MCF 10A (cell line): Measurements from ENCODE around the gene SLC49A4. TPM values are rescaled to one million over a fixed set of nuclear protein-coding genes. Genes with fewer than 3 reads are reported as not detected.

ENCODE experiments used
- BruUV-seq: library from RNA; stranded (reverse); fragments of 400-500 nt; replicated peaks from 2 replicates; lab custom pipeline; 2021; lab: Mats Ljungman, UMichigan
- CTCF ChIA-PET: fragments of 300-600 bp; sonication (Branson Sonifier 250); formaldehyde crosslinking; extraction: SDS; loops from one replicate; lab custom pipeline; 2021; ENCODE audit warnings: antibody characterized with exemption, inconsistent platforms; lab: Yijun Ruan, JAX
- POLR2A ChIA-PET: fragments of 300-600, 350-650 bp; sonication (Branson Sonifier 250); formaldehyde crosslinking; extraction: SDS; loops from one replicate; lab custom pipeline; 2020; ENCODE audit warnings: antibody characterized with exemption, inconsistent platforms; lab: Yijun Ruan, JAX
- DNase-seq: peaks from one replicate; pipeline ENCODE4 v3.0.0-alpha.2; 2018; ENCODE audit not compliant: unreplicated experiment
- H3K27ac Mint-ChIP-seq: one replicate; pipeline ENCODE4 v1.8.0; 2022; ENCODE audit warnings: mild to moderate bottlenecking, low read depth, mixed read lengths; ENCODE audit not compliant: unreplicated experiment
- H3K27me3 Mint-ChIP-seq: one replicate; pipeline ENCODE4 v1.8.0; 2022; ENCODE audit warnings: mixed read lengths; ENCODE audit not compliant: insufficient read depth, unreplicated experiment
- H3K36me3 Mint-ChIP-seq: one replicate; pipeline ENCODE4 v1.8.0; 2022; ENCODE audit warnings: mild to moderate bottlenecking, moderate library complexity, mixed read lengths; ENCODE audit not compliant: insufficient read depth, unreplicated experiment
- H3K4me1 Mint-ChIP-seq: one replicate; pipeline ENCODE4 v1.8.0; 2022; ENCODE audit warnings: mixed read lengths; ENCODE audit not compliant: insufficient read depth, unreplicated experiment
- H3K4me3 Mint-ChIP-seq: one replicate; pipeline ENCODE4 v1.8.0; 2022; ENCODE audit warnings: mild to moderate bottlenecking, moderate library complexity, mixed read lengths; ENCODE audit not compliant: unreplicated experiment
- H3K9me3 Mint-ChIP-seq: one replicate; pipeline ENCODE4 v1.8.0; 2022; ENCODE audit warnings: mixed read lengths; ENCODE audit not compliant: unreplicated experiment
- intact Hi-C: fragments of 100-400 bp; cut with micrococcal nuclease; formaldehyde crosslinking; loops from 2 replicates; pipeline ENCODE4 v1.14.1; 2022
- total RNA-seq: library from RNA; stranded (reverse); gene quantifications from 2 replicates; pipeline ENCODE4 v1.2.3, GENCODE V29; 2022
- TF ChIP-seq, protein P1 (sequence below): fragments of 200-600 bp; IDR thresholded peaks from one replicate; pipeline ENCODE4 v1.8.0; 2022; ENCODE audit warnings: antibody characterized with exemption, mild to moderate bottlenecking; ENCODE audit not compliant: unreplicated experiment

SLC49A4 gene
- total RNA-seq, 1 experiment from 2014 or later = 11.4 TPM

DNA sequence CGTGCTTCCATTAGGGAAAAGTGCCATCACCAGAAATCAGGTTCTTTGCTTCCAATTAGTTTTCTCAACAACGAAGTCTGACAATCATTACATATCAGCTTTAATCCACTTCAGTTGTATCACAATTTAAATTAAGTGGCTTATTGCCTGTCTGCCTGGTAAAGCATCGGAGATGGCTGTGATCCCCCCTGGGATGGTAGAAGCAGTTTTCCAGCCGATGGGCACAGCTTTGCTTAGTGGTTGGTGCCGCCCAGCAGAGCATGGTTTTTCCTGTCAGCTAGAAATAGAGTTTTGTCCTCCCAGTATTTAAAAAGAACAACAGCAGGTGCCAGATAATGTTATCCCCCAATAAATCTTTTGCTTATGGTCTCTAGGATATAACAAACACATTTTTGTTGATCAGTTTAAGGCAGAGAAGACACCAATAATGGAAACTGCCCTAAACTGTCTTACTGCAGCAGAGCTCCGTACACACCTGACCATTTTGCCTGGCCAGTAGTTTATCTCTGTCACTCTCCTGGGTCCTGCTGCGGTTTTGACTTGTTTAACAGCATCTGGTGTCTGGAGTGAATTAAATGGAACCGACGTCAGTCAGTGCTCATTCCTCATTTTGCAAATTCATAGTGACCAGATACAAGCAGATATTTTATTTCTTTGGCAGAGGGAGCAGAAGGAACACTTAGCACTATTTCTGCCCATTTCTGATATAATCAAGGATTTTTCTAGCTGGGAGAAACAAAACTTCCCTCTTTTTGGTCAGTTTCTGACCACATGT, 79.1 kb downstream of the SLC49A4 start:
- ChIA-PET CTCF (interaction anchor here (0.6 kb wide), 1 partner anchor 61 kb away, joined by 4 read pairs; no protein-coding TSS in a partner anchor), POLR2A (no interaction called here)

DNA sequence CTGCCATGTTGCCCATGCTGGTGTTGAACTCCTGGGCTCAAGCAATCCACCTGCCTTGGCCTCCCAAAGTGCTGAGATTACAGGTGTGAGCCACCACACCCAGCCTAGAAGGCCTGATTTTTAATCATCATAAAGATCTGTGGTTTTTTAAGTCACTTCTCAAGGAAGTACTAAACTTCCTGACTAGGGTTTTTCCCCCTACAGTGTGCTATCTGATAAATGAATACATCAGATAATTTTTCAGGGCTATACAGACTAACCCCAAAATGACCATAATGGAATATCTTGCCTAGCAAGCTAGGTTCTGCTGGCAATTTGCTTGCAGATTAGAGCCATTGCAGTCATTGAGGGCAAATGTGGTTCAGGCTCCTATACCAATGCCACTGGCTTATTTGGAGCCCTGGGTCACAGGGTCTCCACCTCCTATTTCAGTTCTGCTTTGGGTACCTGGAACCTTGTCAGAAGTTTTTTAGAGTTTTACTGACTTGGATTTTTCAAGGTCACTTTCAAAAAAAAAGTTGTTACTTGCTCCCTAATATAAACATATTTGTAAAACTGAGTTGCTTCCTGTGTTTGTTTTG, 80.8 kb downstream of the SLC49A4 start:
- no peak overlapping the region for H3K27ac Mint-ChIP-seq
- intact Hi-C loops = no loop called here
- no peak overlapping the region for H3K4me3 Mint-ChIP-seq
- no peak for DNase-seq
- POLR2A ChIA-PET = interaction anchor here (0.6 to 0.7 kb wide), 2 partner anchors 15 to 70 kb away, joined by 3 to 4 read pairs; no protein-coding TSS in a partner anchor
- H3K4me1 Mint-ChIP-seq = no peaks in the 10 kb centered on the region
- no TSS peak for BruUV-seq
- TF ChIP-seq, protein P1, sequence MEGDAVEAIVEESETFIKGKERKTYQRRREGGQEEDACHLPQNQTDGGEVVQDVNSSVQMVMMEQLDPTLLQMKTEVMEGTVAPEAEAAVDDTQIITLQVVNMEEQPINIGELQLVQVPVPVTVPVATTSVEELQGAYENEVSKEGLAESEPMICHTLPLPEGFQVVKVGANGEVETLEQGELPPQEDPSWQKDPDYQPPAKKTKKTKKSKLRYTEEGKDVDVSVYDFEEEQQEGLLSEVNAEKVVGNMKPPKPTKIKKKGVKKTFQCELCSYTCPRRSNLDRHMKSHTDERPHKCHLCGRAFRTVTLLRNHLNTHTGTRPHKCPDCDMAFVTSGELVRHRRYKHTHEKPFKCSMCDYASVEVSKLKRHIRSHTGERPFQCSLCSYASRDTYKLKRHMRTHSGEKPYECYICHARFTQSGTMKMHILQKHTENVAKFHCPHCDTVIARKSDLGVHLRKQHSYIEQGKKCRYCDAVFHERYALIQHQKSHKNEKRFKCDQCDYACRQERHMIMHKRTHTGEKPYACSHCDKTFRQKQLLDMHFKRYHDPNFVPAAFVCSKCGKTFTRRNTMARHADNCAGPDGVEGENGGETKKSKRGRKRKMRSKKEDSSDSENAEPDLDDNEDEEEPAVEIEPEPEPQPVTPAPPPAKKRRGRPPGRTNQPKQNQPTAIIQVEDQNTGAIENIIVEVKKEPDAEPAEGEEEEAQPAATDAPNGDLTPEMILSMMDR = no peak
- peaks cover 25% of the 10 kb centered on the region for H3K36me3 Mint-ChIP-seq
- no peaks in the 10 kb centered on the region for H3K9me3 Mint-ChIP-seq
- CTCF ChIA-PET = no interaction called here
- no peaks in the 10 kb centered on the region for H3K27me3 Mint-ChIP-seq

More for the DNA sequence above, 79.1 kb downstream of the SLC49A4 start:
- DNase-seq = no peak
- Mint-ChIP-seq H3K36me3 (peaks cover 14% of the 10 kb centered on the region), H3K27me3 (no peaks in the 10 kb centered on the region), H3K4me3 (no peak overlapping the region), H3K9me3 (no peaks in the 10 kb centered on the region), H3K4me1 (no peaks in the 10 kb centered on the region), H3K27ac (no peak overlapping the region)
- intact Hi-C loops = no loop called here
- BruUV-seq = no TSS peak
- TF ChIP-seq, protein P1 = no peak

GRCh38 chr3:122880173-122880572, 85.3 kb downstream of the SLC49A4 start:
- TF ChIP-seq, protein P1 = no peak
- no peak for DNase-seq
- Mint-ChIP-seq H3K9me3 (no peaks in the 10 kb centered on the region), H3K4me3 (no peak overlapping the region), H3K27me3 (no peaks in the 10 kb centered on the region), H3K27ac (no peak overlapping the region), H3K36me3 (peaks cover 23% of the 10 kb centered on the region), H3K4me1 (no peaks in the 10 kb centered on the region)
- CTCF ChIA-PET = no interaction called here
- POLR2A ChIA-PET = no interaction called here
- BruUV-seq = no TSS peak
- intact Hi-C loops = no loop called here

DNA sequence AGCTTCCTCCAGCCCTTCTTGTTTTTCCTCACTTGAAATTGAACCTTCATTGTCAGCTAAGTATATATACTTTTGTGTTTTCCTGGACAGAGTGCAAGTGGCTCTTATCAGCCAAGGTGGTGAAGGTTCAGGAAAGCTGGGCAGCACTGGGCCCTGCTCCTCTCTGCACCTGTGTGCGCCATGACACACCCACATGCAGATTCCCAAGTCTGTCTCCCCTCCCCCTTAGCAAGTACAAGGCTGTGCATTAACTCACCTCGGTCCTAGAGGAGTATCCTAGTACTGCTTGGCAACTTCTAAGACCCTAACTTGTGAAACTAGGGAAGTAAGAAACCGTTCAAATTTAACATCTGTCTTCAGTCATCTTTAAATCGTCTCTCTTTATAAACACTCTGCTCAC, 85.8 kb downstream of the SLC49A4 start:
- CTCF ChIA-PET = no interaction called here
- POLR2A ChIA-PET = no interaction called here
- H3K27me3 Mint-ChIP-seq = no peaks in the 10 kb centered on the region
- peaks cover 19% of the 10 kb centered on the region for H3K36me3 Mint-ChIP-seq
- TF ChIP-seq, protein P1 = no peak
- BruUV-seq = no TSS peak
- no peaks in the 10 kb centered on the region for H3K4me1 Mint-ChIP-seq
- H3K9me3 Mint-ChIP-seq = no peaks in the 10 kb centered on the region
- no peak overlapping the region for H3K4me3 Mint-ChIP-seq
- intact Hi-C loops = no loop called here
- DNase-seq = no peak
- H3K27ac Mint-ChIP-seq = no peak overlapping the region
